Esophagus squamous epithelium (tissue), 5 donors: Measurements from ENCODE around the gene WWOX. TPM values are rescaled to one million over a fixed set of nuclear protein-coding genes. Genes with fewer than 3 reads are reported as not detected.

Experiments used
- DNase-seq: peaks from one replicate; lab custom pipeline; 2025; lab: John Stamatoyannopoulos, UW
- H3K27ac ChIP-seq, 4 donors: fragments of 200-600 bp; sonication (generic); one replicate each; pipeline ENCODE4 v1.5.1; 2016 to 2019; ENCODE audit warnings: mild to moderate bottlenecking in 1 of 4
- H3K27me3 ChIP-seq, 4 donors: fragments of 200-600 bp; sonication (generic); 1 replicate in 3 of 4; 2 replicates in 1 of 4; pipeline versions ENCODE4 v1.5.1 to v1.6.0; 2017 to 2021; ENCODE audit warnings: antibody characterized with exemption in 1 of 4
- H3K36me3 ChIP-seq, 3 donors: fragments of 200-600 bp; sonication (generic); one replicate each; pipeline ENCODE4 v1.5.1; 2016 to 2019
- H3K4me1 ChIP-seq, 3 donors: fragments of 200-600 bp; sonication (generic); one replicate each; pipeline ENCODE4 v1.5.1; 2017 to 2019
- H3K4me3 ChIP-seq, 4 donors: fragments of 200-600 bp; sonication (generic); 1 replicate in 3 of 4; 2 replicates in 1 of 4; pipeline ENCODE4 v1.5.1; 2016 to 2019; ENCODE audit warnings: mild to moderate bottlenecking in 2 of 4, moderate library complexity in 1 of 4
- H3K9me3 ChIP-seq, 3 donors: fragments of 200-600 bp; sonication (generic); one replicate each; pipeline ENCODE4 v1.5.1; 2016 to 2019
- POLR2A ChIP-seq, 4 donors: fragments of 450-650 bp; IDR thresholded peaks; one replicate each; pipeline ENCODE4 v1.6.1; 2017; ENCODE audit warnings: antibody characterized with exemption in 4 of 4, mild to moderate bottlenecking in 4 of 4, moderate library complexity in 3 of 4
- WGBS, 2 donors: methylation state at CpG; one replicate each; pipeline ENCODE4 v1.1.5; 2018; 5-methylcytosine and 5-hydroxymethylcytosine counted together
- intact Hi-C: fragments of 100-400 bp; cut with DNase I; formaldehyde crosslinking; loops from one replicate; pipeline ENCODE4 v1.15.0; 2022
- total RNA-seq, 4 donors: library from RNA; depleted of rRNA; stranded (reverse); fragments of >200 nt; gene quantifications; one replicate each; pipeline ENCODE4 v1.1.0, GENCODE V29; 2016
- TF ChIP-seq, protein P1 (sequence below), 6 experiments: fragments of 450-650 bp in 4 of 6; fragments of 200-600 bp in 2 of 6; sonication (generic) in 2 of 6; IDR thresholded peaks; one replicate each; pipeline ENCODE4 v1.5.1; 2016 to 2019; ENCODE audit warnings: antibody characterized with exemption in 6 of 6, mild to moderate bottlenecking in 4 of 6, moderate library complexity in 4 of 6
- donor health status: DM: yes; HTN: yes; CAD: no.

WWOX gene
- total RNA-seq, 4 donors from 2014 or later = 20.9 to 31.1 (median 27.5) TPM

GRCh38 chr16:78576941-78577340, 477.5 kb downstream of the WWOX start:
- Histone ChIP-seq H3K27ac (no peak overlapping the region), H3K9me3 (no peaks in the 10 kb centered on the region), H3K4me1 (no peaks in the 10 kb centered on the region), H3K36me3 (no peaks in the 10 kb centered on the region), H3K4me3 (no peak overlapping the region), H3K27me3 (peaks cover 0 to 4% (median under 1%) of the 10 kb centered on the region in 4 donors)
- TF ChIP-seq, protein P1, sequence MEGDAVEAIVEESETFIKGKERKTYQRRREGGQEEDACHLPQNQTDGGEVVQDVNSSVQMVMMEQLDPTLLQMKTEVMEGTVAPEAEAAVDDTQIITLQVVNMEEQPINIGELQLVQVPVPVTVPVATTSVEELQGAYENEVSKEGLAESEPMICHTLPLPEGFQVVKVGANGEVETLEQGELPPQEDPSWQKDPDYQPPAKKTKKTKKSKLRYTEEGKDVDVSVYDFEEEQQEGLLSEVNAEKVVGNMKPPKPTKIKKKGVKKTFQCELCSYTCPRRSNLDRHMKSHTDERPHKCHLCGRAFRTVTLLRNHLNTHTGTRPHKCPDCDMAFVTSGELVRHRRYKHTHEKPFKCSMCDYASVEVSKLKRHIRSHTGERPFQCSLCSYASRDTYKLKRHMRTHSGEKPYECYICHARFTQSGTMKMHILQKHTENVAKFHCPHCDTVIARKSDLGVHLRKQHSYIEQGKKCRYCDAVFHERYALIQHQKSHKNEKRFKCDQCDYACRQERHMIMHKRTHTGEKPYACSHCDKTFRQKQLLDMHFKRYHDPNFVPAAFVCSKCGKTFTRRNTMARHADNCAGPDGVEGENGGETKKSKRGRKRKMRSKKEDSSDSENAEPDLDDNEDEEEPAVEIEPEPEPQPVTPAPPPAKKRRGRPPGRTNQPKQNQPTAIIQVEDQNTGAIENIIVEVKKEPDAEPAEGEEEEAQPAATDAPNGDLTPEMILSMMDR (IDR thresholded peaks at IDR 0.05) = no peak
- TF ChIP-seq POLR2A (IDR thresholded peaks at IDR 0.05) = no peak
- no peak for DNase-seq
- intact Hi-C loops = no loop called here

- Histone ChIP-seq H3K36me3 (no peaks in the 10 kb centered on the region), H3K4me1 (no peaks in the 10 kb centered on the region), H3K4me3 (no peak overlapping the region), H3K27ac (no peak overlapping the region), H3K27me3 (peaks cover 0 to 7% (median 2%) of the 10 kb centered on the region in 4 donors), H3K9me3 (no peaks in the 10 kb centered on the region)
- intact Hi-C loops = no loop called here
- WGBS, 2 donors = 74 to 76% methylated on average over 6 of the region's 6 CpGs
- no peak for DNase-seq
- TF ChIP-seq, protein P1 (IDR thresholded peaks at IDR 0.05) = no peak
- TF ChIP-seq POLR2A (IDR thresholded peaks at IDR 0.05) = no peak
Observed at GRCh38 chr16:78577630-78578029, 478.2 kb downstream of the WWOX start.

GRCh38 chr16:78579020-78579419, 479.6 kb downstream of the WWOX start:
- H3K4me1 ChIP-seq = no peaks in the 10 kb centered on the region
- H3K36me3 ChIP-seq = no peaks in the 10 kb centered on the region
- no peaks in the 10 kb centered on the region for H3K9me3 ChIP-seq
- TF ChIP-seq, protein P1 (IDR thresholded peaks at IDR 0.05) = no peak
- no peak for TF ChIP-seq POLR2A (IDR thresholded peaks at IDR 0.05)
- intact Hi-C loops = no loop called here
- H3K4me3 ChIP-seq = no peak overlapping the region
- H3K27ac ChIP-seq = no peak overlapping the region
- no peak for DNase-seq
- 71% methylated on average over 7 of the region's 7 CpGs for WGBS, 2 donors
- H3K27me3 ChIP-seq = peaks cover 0 to 12% (median 2%) of the 10 kb centered on the region in 4 donors

GRCh38 chr16:78583441-78583840, 484.0 kb downstream of the WWOX start:
- Histone ChIP-seq H3K9me3 (no peaks in the 10 kb centered on the region), H3K27me3 (peaks cover 0 to 26% (median 0%) of the 10 kb centered on the region in 4 donors), H3K36me3 (no peaks in the 10 kb centered on the region), H3K4me1 (peaks cover 0 to 4% (median 0%) of the 10 kb centered on the region in 3 donors), H3K27ac (no peak overlapping the region), H3K4me3 (no peak overlapping the region)
- intact Hi-C loops = no loop called here
- TF ChIP-seq POLR2A (IDR thresholded peaks at IDR 0.05) = no peak
- TF ChIP-seq, protein P1 (IDR thresholded peaks at IDR 0.05) = no peak
- 100% methylated on average over 1 of the region's 3 CpGs; no CpG with 5 or more reads in 1 of the 2 donors for WGBS, 2 donors
- DNase-seq = no peak

GRCh38 chr16:78584213-78584860, 484.9 kb downstream of the WWOX start:
- no peak for TF ChIP-seq POLR2A (IDR thresholded peaks at IDR 0.05)
- TF ChIP-seq, protein P1 (IDR thresholded peaks at IDR 0.05) = no peak
- WGBS, 2 donors = 66 to 68% methylated on average over 10 of the region's 10 CpGs

More at GRCh38 chr16:78584213-78584860, 484.9 kb downstream of the WWOX start:
- no peak overlapping the region for H3K27ac ChIP-seq
- peaks cover 0 to 4% (median 0%) of the 10 kb centered on the region in 3 donors for H3K4me1 ChIP-seq
- intact Hi-C loops = no loop called here
- no peak overlapping the region for H3K4me3 ChIP-seq
- H3K9me3 ChIP-seq = no peaks in the 10 kb centered on the region
- H3K36me3 ChIP-seq = no peaks in the 10 kb centered on the region
- no peak for DNase-seq
- peaks cover 0 to 35% (median 0%) of the 10 kb centered on the region in 4 donors for H3K27me3 ChIP-seq
